ENCODE measurements around the gene GABRG2.

Gene GABRG2

DNA sequence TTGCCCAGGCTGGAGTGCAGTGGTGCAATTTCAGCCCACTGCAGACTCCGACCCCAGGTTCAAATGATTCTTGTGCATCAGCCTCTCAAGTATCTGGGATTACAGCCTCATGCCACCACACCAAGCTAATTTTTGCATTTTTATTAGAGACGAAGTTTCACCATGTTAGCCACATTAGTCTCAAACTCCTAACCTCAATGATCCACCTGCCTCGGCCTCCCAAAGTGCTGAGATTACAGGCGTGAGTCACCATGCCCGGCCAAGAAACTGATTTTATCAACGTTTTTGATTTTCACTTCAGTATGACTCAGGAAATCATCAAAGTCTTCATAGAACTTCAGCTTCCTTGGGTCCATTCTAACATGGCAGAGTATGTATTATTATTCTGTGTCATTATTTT, 125.4 kb downstream of the GABRG2 start:
- DNase-seq (ENCODE audit: low read depth), result no peak

DNA sequence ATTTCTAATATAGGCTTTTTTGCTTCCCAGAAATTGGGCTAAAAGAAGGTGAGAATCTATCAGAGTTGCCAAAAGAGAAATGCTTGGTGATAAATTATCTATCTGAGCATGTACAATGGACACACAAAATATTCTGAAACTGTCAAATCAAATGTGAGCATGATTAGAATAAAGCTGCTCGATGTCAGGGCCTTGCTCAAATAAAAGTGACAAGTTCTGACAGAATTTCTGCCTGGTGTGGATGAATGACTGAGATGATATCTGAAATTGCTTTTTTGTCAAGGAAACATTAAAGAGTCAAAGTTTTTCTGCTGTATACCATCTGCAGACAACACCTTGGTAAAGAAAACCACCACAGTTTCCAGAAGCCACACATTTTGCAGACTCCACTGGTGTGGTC, 128.8 kb downstream of the GABRG2 start:
- DNase-seq (ENCODE audit: low read depth), result no peak

DNA sequence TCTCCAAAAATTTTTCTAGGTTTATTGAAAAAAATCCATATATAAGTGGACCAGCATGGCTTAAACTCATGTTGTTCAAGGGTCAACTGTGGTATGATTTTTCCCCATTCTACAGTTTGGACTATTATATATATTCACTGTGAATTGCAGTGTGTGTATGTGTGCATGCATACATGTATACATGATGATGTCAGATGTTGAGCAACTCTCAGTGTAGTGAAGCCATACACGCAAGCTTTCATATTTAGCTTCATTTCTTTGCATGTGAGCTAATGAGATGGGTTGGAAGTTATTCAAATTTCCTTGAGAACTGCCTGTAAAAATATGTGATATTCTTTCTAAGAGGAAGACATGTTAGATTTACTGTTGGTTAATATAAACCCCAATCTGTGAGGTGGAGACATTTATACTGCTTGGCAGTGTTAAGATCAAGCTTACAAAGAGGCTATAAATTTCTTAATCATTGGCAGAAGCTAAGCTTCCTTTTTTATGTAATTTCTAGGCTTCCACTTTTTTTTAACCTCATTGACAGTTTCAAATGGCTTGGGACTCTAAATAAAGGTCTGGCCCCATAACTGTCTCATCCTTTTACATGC, 134.8 kb downstream of the GABRG2 start:
- DNase-seq (ENCODE audit: low read depth), result no peak

All from stimulated activated CD8-positive, alpha-beta memory T cell treated with anti-CD3 and anti-CD28 coated beads, Interleukin-12 subunit alpha, Interleukin-12 subunit beta, amount 100 ng/mL, for 4 hours (primary cell).